GM12892 (cell line): ENCODE data around the gene MRM1.

Experiments
- POLR2A ChIP-seq: IDR thresholded peaks from 2 replicates; pipeline ENCODE4 v1.6.1; 2011; ENCODE audit warnings: low read depth, low read length, control low read depth
- POLR2AphosphoS5 ChIP-seq: IDR thresholded peaks from 2 replicates; pipeline ENCODE4 v1.6.1; 2011; ENCODE audit warnings: low read depth, low read length, control low read depth

DNA sequence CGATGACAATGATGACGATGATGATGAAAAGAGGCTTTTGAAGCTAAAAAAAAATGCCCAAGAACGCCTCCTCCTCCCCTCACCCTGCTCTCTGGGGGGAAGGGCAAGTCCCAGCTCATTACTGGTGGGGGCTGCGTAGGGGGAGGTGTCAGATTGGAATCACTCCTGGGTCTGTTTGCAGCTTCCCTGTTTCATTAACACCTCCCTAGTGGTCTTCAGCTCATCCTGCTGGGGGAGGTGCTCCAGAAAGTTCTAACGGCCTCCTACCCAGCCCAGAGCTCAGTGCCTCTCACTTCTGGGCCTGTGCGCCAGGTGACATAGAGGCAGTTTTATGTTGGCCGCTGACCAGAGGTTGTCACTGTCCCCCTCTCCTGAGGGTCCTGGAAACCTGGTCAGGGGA lies 12.7 kb downstream of the MRM1 start:
- no peak for TF ChIP-seq POLR2AphosphoS5
- TF ChIP-seq POLR2A = no peak
